ENCODE measurements around the gene COL6A2. TPM values are rescaled to one million over a fixed set of nuclear protein-coding genes. Genes with fewer than 3 reads are reported as not detected.
A peak's percentile ranks its signal among the peaks of the same experiment; 100 is the strongest.

Gene COL6A2
- total and polyA plus RNA-seq, 8 donors, result 362 to 647 (median 447) TPM

DNA sequence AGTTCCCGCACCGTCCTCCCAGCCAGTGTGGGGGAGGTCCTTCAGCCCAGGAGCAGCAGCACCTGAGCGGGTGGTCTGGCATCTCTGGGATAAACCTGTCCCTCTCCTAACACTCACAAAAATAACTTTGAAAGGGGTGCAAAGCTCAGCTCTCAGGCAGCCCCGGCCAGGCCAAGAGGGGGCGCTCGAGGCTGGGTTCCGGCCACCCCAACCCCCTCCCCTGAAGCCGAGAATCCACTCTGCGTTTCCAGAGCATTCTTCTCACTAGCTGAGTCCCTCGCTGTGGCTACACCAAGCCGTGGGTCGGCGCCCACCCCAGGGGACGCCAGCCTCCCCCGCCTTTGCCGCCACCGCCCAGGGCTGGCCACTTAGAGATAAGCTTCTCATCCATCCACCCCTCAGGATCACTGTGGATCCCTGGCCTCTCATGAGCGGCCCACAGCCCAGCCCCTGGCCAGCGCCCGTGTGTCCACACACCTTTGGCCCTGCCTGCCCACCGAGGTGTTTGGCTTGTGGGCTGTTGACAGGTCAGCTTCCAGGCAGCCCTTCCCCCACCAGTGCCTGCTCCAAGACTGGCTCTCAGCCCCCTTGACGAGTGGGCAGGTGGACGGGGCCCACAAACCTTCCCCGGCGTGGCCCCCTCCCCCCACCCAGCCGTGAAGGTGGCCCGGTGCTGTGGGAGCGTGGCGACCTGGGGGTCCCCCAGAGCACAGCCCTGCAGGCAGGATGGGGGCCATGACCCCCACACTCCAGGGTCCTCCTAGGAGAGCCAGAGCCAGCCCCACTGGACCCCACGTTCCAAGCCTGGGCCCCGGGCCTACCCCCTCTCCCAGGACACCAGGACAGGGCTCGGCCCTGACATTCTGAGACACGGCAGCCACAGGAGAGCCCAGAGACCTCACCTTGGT, 55.6 kb downstream of the COL6A2 start:
- intact Hi-C loops (cut with DNase I), result no loop called here
- H3K4me1 ChIP-seq, result peaks cover 0 to 7% of the 10 kb centered on the region in 2 donors
- H3K27me3 ChIP-seq, result peaks cover 0 to 15% of the 10 kb centered on the region in 2 donors
- H3K9me3 ChIP-seq, result no peaks in the 10 kb centered on the region
- DNase-seq (peak in 2 of 4 donors; percentile 47 to 82), ATAC-seq (peak; percentile 90)
- no peak overlapping the region for H3K4me3 ChIP-seq
- H3K27ac ChIP-seq, result no peak overlapping the region
- TF ChIP-seq, protein P1, sequence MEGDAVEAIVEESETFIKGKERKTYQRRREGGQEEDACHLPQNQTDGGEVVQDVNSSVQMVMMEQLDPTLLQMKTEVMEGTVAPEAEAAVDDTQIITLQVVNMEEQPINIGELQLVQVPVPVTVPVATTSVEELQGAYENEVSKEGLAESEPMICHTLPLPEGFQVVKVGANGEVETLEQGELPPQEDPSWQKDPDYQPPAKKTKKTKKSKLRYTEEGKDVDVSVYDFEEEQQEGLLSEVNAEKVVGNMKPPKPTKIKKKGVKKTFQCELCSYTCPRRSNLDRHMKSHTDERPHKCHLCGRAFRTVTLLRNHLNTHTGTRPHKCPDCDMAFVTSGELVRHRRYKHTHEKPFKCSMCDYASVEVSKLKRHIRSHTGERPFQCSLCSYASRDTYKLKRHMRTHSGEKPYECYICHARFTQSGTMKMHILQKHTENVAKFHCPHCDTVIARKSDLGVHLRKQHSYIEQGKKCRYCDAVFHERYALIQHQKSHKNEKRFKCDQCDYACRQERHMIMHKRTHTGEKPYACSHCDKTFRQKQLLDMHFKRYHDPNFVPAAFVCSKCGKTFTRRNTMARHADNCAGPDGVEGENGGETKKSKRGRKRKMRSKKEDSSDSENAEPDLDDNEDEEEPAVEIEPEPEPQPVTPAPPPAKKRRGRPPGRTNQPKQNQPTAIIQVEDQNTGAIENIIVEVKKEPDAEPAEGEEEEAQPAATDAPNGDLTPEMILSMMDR (IDR thresholded peaks at IDR 0.05), result peak; percentile 61 to 66
- H3K36me3 ChIP-seq, result no peaks in the 10 kb centered on the region

DNA sequence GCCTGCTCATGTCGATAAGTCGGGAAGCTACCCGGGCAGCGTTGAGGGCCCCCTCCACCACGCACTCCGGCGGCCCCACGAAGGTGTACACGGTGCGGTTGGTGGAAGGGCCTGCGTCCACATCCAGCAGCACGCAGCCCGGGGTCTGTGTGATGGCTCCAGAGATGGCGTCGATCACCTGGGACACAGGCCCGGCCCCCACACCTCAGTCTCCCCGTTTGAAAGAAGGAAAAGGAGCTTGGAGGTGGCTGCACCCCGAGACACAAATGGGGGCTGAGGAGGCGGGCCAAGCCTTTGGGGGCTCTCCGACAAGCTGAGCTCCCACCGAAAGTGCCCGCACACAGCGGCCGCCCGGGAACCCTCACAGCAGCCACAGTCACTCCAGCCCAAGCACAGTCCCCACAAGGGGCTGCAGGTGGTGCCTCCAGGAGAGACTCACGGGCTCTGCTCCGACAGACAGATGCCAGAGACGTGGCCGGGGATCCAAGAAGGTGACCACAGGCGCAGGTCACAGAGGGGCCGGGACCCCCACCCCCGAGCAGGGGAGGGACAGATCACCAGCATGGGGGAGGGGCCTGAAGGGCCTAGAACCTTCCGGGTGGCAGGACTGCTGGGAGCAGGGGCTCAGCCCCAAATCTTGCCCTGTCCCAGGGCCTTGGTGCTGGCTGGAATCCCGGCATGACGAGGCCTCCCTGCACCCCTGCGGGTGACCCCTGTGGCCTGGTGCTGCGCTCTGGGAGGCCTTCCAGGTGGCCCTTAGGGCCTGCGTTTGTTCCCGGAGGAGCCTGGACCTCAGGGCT, 56.4 kb downstream of the COL6A2 start:
- intact Hi-C loops (cut with DNase I), result no loop called here
- DNase-seq, result peak in 2 of 4 donors; percentile 30 to 70
- Histone ChIP-seq H3K4me1 (peaks cover 0 to 7% of the 10 kb centered on the region in 2 donors), H3K9me3 (no peaks in the 10 kb centered on the region), H3K36me3 (no peaks in the 10 kb centered on the region), H3K27me3 (peaks cover 0 to 15% of the 10 kb centered on the region in 2 donors), H3K27ac (no peak overlapping the region), H3K4me3 (no peak overlapping the region)
- TF ChIP-seq, protein P1 (IDR thresholded peaks at IDR 0.05), result no peak
- no peak for ATAC-seq

DNA sequence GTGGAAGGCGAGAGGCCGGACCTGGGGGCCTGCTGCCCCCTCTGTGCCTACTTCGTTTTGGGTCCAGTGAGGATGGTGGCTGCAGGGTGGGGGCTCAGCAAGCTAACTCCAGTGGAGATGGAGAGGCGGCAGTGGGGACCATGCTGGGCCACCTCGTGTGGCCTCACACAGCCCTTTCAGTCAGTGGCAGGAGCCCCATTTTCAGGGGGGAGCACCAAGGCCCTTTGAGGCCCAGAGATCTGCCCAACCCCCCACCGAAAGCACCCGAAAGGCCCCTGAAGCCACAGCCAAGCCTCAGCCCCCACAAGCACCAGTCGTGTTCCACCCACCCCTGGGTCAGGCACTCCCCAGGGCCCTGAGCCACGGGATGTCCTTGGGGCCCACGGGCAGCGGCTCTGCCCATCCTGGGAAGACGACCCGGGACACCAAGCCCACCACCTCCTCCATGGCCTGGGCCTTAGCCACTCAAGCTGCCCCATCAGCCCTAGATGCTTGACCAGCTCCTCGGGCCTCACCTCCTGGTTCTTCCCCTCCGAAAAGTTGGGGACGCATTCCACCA, 57.1 kb downstream of the COL6A2 start:
- intact Hi-C loops (cut with DNase I), result no loop called here
- no peak overlapping the region for H3K4me3 ChIP-seq
- peaks cover 0 to 7% of the 10 kb centered on the region in 2 donors for H3K4me1 ChIP-seq
- DNase-seq (no peak), ATAC-seq (no peak)
- H3K27me3 ChIP-seq, result peaks cover 0 to 15% of the 10 kb centered on the region in 2 donors
- no peaks in the 10 kb centered on the region for H3K36me3 ChIP-seq
- no peaks in the 10 kb centered on the region for H3K9me3 ChIP-seq
- TF ChIP-seq, protein P1 (IDR thresholded peaks at IDR 0.05), result no peak
- H3K27ac ChIP-seq, result no peak overlapping the region

DNA sequence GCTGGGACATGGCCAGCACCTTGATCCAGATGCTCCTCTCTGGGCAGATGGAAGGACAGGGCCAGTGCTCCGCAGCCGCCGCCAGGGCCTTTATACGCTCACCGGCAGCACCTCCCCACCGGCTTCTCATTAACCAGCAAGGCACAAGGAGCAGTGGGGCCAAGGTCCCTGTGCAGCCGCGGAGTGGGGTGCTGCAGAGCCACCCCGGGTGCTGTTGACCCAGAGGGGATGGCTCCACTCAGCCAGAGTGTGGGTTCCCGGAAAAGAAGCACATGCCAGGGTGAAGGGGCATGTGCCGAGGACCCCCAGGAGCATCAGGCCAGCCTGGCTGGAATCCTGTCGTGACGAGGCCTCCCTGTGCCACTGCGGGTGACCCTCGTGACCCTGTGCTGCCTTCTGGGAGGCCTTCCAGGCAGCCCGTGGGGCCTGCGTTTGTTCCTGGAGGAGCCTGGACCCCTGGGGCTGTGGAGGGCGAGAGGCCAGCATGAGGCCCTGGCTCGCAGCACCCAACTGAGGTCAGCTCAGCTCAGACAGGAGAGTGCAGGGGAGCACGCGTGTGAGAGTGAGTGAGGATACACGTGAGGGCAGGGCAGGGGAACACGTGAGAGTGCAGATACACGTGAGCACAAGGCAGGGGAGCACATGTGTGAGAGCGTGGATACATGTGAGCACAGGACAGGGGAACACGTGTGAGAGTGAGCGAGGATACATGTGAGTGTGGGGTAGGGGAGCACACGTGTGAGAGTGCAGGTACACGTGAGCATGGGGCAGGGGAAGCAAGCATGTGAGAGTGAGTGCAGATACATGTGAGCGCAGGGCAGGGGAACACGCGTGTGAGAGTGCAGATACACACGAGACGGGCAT, 57.8 kb downstream of the COL6A2 start, which contains the start of gene FTCD:
Gene FTCD (minus strand): TSS at position 66 of the 864 bp plus-strand sequence. CDS start 56 bp downstream, at position 10.
- Histone ChIP-seq H3K4me3 (no peak within 1 kb of the TSS), H3K9me3 (no peaks in the 10 kb centered on the region), H3K36me3 (no peaks in the 10 kb centered on the region), H3K27ac (no peak within 1 kb of the TSS), H3K27me3 (peaks cover 0 to 15% of the 10 kb centered on the region in 2 donors), H3K4me1 (peaks cover 0 to 7% of the 10 kb centered on the region in 2 donors)
- TF ChIP-seq, protein P1 (IDR thresholded peaks at IDR 0.05), result no peak
- no peak for DNase-seq
- ATAC-seq, result no peak
- intact Hi-C loops (cut with DNase I), result no loop called here
